HepG2 (cell line): Measurements from ENCODE around the gene UAP1L1. TPM values are rescaled to one million over a fixed set of nuclear protein-coding genes. Genes with fewer than 3 reads are reported as not detected.

Experiments used
- AGO1 ChIP-seq: fragments of 200-400 bp; formaldehyde crosslinking; IDR thresholded peaks from 2 replicates; pipeline ENCODE4 v1.6.1; 2017; ENCODE audit warnings: mild to moderate bottlenecking, low read depth, low read length, moderate library complexity; ENCODE audit not compliant: poor library complexity, severe bottlenecking
- ARNTL ChIP-seq: sonication (generic); formaldehyde crosslinking; IDR thresholded peaks from 2 replicates; pipeline ENCODE4 v1.4.0; 2020; ENCODE audit warnings: mild to moderate bottlenecking, missing genetic modification reagents
- ZSCAN22 ChIP-seq: sonication (generic); formaldehyde crosslinking; IDR thresholded peaks from 2 replicates; pipeline ENCODE4 v1.4.0; 2020; ENCODE audit warnings: mild to moderate bottlenecking, missing genetic modification reagents
- polyA plus RNA-seq, 8 experiments: library from polyadenylated mRNA; depleted of rRNA in 3 of 8; stranded (reverse) in 7 of 8; unstranded in 1 of 8; fragments of >200 nt; fragmentation: Illumina TruSeq in 4 of 8; extraction: Trizol in 4 of 8; gene quantifications; 2 replicates each; pipeline versions ENCODE4 v1.2.1 to v1.2.3, GENCODE V29; 2011 to 2016; ENCODE audit warnings: low read depth in 4 of 8, missing spikeins in 1 of 8, mixed read lengths in 1 of 8; ENCODE audit not compliant: insufficient read depth in 1 of 8
- total RNA-seq, 5 experiments: library from RNA; depleted of rRNA; stranded (reverse); fragments of >200 nt; fragmentation: Illumina TruSeq; extraction: Trizol; gene quantifications; 2 replicates each; pipeline ENCODE4 v1.2.3, GENCODE V29; 2016; ENCODE audit warnings: low read depth in 1 of 5
- TF ChIP-seq, protein P1 (sequence below): sonication (generic); formaldehyde crosslinking; IDR thresholded peaks from 2 replicates; pipeline ENCODE4 v1.5.0; 2020; ENCODE audit warnings: mild to moderate bottlenecking, missing genetic modification reagents, borderline replicate concordance
- TF ChIP-seq, protein P2 (sequence below): sonication (generic); formaldehyde crosslinking; IDR thresholded peaks from 2 replicates; pipeline ENCODE4 v1.4.0; 2020; ENCODE audit warnings: mild to moderate bottlenecking, low read depth, missing genetic modification reagents
- TF ChIP-seq, protein P3 (sequence below): sonication (generic); formaldehyde crosslinking; IDR thresholded peaks from 2 replicates; pipeline ENCODE4 v1.4.0; 2020; ENCODE audit warnings: mild to moderate bottlenecking, missing genetic modification reagents

UAP1L1 gene
- total and polyA plus RNA-seq, 2 of the 13 experiments (the other 11 are each of a cell fraction or from before 2014, with no cell fraction given), result 5.4 to 6.4 TPM

DNA sequence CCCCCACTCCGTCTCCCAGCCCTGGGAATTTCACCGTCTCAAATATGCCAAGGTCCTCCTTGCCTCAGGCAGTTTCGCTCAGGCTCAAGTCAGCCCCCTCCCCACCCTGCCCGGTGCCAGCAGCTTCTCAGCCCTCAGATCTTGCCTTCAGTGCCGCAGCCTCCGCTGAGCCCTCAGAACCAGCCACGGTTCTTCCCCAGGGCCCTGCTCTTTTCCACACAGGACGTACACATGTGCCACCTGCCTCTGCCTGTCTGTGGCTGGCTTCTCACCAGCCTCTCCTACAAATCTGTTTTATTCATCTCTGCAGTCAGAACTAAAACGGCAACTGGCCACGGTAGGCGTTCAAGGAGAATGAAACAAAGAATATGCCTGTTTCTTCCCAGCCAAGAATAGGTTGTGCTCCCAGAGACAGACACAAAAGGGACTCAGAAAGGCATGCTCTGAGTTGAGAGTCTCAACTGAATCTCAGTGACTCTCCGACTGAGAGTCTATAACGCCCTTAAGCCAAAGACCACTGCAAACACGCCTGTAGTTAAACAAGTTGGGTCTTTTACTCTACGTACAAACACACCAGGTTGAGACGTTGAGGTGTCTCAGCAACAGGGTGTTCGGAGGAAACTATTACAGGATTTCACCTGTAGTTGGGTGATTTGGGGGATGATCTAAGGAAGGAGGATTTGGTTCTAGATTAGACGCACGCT is 51.0 kb downstream of the UAP1L1 start (continued):
- TF ChIP-seq, protein P1, sequence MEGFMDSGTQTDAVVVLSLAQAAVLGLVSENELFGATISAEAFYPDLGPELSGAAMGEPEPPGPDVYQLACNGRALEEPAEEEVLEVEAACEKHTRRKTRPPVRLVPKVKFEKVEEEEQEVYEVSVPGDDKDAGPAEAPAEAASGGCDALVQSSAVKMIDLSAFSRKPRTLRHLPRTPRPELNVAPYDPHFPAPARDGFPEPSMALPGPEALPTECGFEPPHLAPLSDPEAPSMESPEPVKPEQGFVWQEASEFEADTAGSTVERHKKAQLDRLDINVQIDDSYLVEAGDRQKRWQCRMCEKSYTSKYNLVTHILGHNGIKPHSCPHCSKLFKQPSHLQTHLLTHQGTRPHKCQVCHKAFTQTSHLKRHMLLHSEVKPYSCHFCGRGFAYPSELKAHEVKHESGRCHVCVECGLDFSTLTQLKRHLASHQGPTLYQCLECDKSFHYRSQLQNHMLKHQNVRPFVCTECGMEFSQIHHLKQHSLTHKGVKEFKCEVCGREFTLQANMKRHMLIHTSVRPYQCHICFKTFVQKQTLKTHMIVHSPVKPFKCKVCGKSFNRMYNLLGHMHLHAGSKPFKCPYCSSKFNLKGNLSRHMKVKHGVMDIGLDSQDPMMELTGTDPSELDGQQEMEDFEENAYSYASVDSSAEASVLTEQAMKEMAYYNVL (CRISPR knock-in tag), result peak; percentile 53; the same call in 1 of the 2 replicates
- TF ChIP-seq ZSCAN22 (CRISPR knock-in tag) (0 out of 2 replicates have a peak, but pooled peaks have one; percentile 25), AGO1 (no peak), ARNTL (CRISPR knock-in tag) (0 out of 2 replicates have a peak, but pooled peaks have one; percentile 21)
- TF ChIP-seq, protein P2, sequence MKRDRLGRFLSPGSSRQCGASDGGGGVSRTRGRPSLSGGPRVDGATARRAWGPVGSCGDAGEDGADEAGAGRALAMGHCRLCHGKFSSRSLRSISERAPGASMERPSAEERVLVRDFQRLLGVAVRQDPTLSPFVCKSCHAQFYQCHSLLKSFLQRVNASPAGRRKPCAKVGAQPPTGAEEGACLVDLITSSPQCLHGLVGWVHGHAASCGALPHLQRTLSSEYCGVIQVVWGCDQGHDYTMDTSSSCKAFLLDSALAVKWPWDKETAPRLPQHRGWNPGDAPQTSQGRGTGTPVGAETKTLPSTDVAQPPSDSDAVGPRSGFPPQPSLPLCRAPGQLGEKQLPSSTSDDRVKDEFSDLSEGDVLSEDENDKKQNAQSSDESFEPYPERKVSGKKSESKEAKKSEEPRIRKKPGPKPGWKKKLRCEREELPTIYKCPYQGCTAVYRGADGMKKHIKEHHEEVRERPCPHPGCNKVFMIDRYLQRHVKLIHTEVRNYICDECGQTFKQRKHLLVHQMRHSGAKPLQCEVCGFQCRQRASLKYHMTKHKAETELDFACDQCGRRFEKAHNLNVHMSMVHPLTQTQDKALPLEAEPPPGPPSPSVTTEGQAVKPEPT (CRISPR knock-in tag), result 0 out of 2 replicates have a peak, but pooled peaks have one; percentile 71
- TF ChIP-seq, protein P3, sequence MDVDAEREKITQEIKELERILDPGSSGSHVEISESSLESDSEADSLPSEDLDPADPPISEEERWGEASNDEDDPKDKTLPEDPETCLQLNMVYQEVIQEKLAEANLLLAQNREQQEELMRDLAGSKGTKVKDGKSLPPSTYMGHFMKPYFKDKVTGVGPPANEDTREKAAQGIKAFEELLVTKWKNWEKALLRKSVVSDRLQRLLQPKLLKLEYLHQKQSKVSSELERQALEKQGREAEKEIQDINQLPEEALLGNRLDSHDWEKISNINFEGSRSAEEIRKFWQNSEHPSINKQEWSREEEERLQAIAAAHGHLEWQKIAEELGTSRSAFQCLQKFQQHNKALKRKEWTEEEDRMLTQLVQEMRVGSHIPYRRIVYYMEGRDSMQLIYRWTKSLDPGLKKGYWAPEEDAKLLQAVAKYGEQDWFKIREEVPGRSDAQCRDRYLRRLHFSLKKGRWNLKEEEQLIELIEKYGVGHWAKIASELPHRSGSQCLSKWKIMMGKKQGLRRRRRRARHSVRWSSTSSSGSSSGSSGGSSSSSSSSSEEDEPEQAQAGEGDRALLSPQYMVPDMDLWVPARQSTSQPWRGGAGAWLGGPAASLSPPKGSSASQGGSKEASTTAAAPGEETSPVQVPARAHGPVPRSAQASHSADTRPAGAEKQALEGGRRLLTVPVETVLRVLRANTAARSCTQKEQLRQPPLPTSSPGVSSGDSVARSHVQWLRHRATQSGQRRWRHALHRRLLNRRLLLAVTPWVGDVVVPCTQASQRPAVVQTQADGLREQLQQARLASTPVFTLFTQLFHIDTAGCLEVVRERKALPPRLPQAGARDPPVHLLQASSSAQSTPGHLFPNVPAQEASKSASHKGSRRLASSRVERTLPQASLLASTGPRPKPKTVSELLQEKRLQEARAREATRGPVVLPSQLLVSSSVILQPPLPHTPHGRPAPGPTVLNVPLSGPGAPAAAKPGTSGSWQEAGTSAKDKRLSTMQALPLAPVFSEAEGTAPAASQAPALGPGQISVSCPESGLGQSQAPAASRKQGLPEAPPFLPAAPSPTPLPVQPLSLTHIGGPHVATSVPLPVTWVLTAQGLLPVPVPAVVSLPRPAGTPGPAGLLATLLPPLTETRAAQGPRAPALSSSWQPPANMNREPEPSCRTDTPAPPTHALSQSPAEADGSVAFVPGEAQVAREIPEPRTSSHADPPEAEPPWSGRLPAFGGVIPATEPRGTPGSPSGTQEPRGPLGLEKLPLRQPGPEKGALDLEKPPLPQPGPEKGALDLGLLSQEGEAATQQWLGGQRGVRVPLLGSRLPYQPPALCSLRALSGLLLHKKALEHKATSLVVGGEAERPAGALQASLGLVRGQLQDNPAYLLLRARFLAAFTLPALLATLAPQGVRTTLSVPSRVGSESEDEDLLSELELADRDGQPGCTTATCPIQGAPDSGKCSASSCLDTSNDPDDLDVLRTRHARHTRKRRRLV (CRISPR knock-in tag), result 0 out of 2 replicates have a peak, but pooled peaks have one; percentile 55
